ENCODE results near the gene FERMT2. TPM values are rescaled to one million over a fixed set of nuclear protein-coding genes. Genes with fewer than 3 reads are reported as not detected.

The FERMT2 gene
- total RNA-seq, 1 donor from 2014 or later: 83.9 TPM

GRCh38 chr14:52848626-52849025 is 102.2 kb downstream of the FERMT2 start:
- DNase-seq (ENCODE audit: low read depth): no peak
- no peaks in the 10 kb centered on the region for H3K36me3 ChIP-seq (ENCODE audit: control insufficient read depth, insufficient read depth, low read length)
- no peaks in the 10 kb centered on the region for H3K27me3 ChIP-seq (ENCODE audit: control insufficient read depth, insufficient read depth, low read length)
- no peak overlapping the region for H3K4me3 ChIP-seq (ENCODE audit: low read depth, low read length)
- TF ChIP-seq CTCF (IDR thresholded peaks at IDR 0.05; ENCODE audit: insufficient read depth, low read length, poor library complexity, severe bottlenecking): no peak

- no peaks in the 10 kb centered on the region for H3K36me3 ChIP-seq (ENCODE audit: control insufficient read depth, insufficient read depth, low read length)
- TF ChIP-seq CTCF (IDR thresholded peaks at IDR 0.05; ENCODE audit: insufficient read depth, low read length, poor library complexity, severe bottlenecking): no peak
- H3K4me3 ChIP-seq (ENCODE audit: low read depth, low read length): no peak overlapping the region
- no peaks in the 10 kb centered on the region for H3K27me3 ChIP-seq (ENCODE audit: control insufficient read depth, insufficient read depth, low read length)
- no peak for DNase-seq (ENCODE audit: low read depth)
Observed at GRCh38 chr14:52846591-52846990, 104.3 kb downstream of the FERMT2 start.

GRCh38 chr14:52845081-52845480 is 105.8 kb downstream of the FERMT2 start:
- TF ChIP-seq CTCF (IDR thresholded peaks at IDR 0.05; ENCODE audit: insufficient read depth, low read length, poor library complexity, severe bottlenecking): no peak
- DNase-seq (ENCODE audit: low read depth): no peak
- Histone ChIP-seq H3K36me3 (ENCODE audit: control insufficient read depth, insufficient read depth, low read length) (no peaks in the 10 kb centered on the region), H3K27me3 (ENCODE audit: control insufficient read depth, insufficient read depth, low read length) (no peaks in the 10 kb centered on the region), H3K4me3 (ENCODE audit: low read depth, low read length) (no peak overlapping the region)

GRCh38 chr14:52844262-52845060 is 106.4 kb downstream of the FERMT2 start:
- DNase-seq (ENCODE audit: low read depth): no peak
- Histone ChIP-seq H3K4me3 (ENCODE audit: low read depth, low read length) (no peak overlapping the region), H3K36me3 (ENCODE audit: control insufficient read depth, insufficient read depth, low read length) (no peaks in the 10 kb centered on the region), H3K27me3 (ENCODE audit: control insufficient read depth, insufficient read depth, low read length) (no peaks in the 10 kb centered on the region)
- no peak for TF ChIP-seq CTCF (IDR thresholded peaks at IDR 0.05; ENCODE audit: insufficient read depth, low read length, poor library complexity, severe bottlenecking)

- no peaks in the 10 kb centered on the region for H3K27me3 ChIP-seq (ENCODE audit: control insufficient read depth, insufficient read depth, low read length)
- no peak for DNase-seq (ENCODE audit: low read depth)
Observed at GRCh38 chr14:52840877-52841276, 110.0 kb downstream of the FERMT2 start.

More at GRCh38 chr14:52840877-52841276, 110.0 kb downstream of the FERMT2 start:
- no peak overlapping the region for H3K4me3 ChIP-seq (ENCODE audit: low read depth, low read length)
- TF ChIP-seq CTCF (IDR thresholded peaks at IDR 0.05; ENCODE audit: insufficient read depth, low read length, poor library complexity, severe bottlenecking): no peak
- no peaks in the 10 kb centered on the region for H3K36me3 ChIP-seq (ENCODE audit: control insufficient read depth, insufficient read depth, low read length)
